Neural progenitor cell (in vitro differentiated cells): ENCODE results near the gene CSDE1. TPM values are rescaled to one million over a fixed set of nuclear protein-coding genes. Genes with fewer than 3 reads are reported as not detected.

Source experiments
- DNase-seq: peaks from one replicate; pipeline ENCODE4 v3.0.0-alpha.2; 2016; ENCODE audit warnings: low spot score
- H2AFZ ChIP-seq: fragments of 200-600 bp; sonication (generic); replicated peaks from 2 replicates; pipeline ENCODE4 v1.6.1; 2016; ENCODE audit warnings: antibody characterized with exemption
- H3F3A ChIP-seq: fragments of 200-600 bp; sonication (generic); 2 replicates; pipeline ENCODE4 v1.6.1; 2016; ENCODE audit warnings: antibody characterized with exemption, low read depth
- H3K27ac ChIP-seq: fragments of 200-600 bp; sonication (generic); 2 replicates; pipeline ENCODE4 v1.5.1; 2016; ENCODE audit warnings: mild to moderate bottlenecking
- H3K27me3 ChIP-seq: fragments of 200-600 bp; sonication (generic); 2 replicates; pipeline ENCODE4 v1.6.1; 2016; ENCODE audit warnings: mild to moderate bottlenecking, moderate library complexity
- H3K36me3 ChIP-seq: fragments of 200-600 bp; sonication (generic); 2 replicates; pipeline ENCODE4 v1.5.1; 2016
- H3K4me1 ChIP-seq: fragments of 200-600 bp; sonication (generic); 2 replicates; pipeline ENCODE4 v1.6.1; 2016; ENCODE audit warnings: mixed run types
- H3K4me2 ChIP-seq: fragments of 200-600 bp; sonication (generic); 2 replicates; pipeline ENCODE4 v1.6.1; 2016
- H3K4me3 ChIP-seq: fragments of 200-600 bp; sonication (generic); 2 replicates; pipeline ENCODE4 v1.5.1; 2016
- H3K79me2 ChIP-seq: fragments of 200-600 bp; sonication (generic); 2 replicates; pipeline ENCODE4 v1.6.1; 2016; ENCODE audit warnings: low read depth
- H3K9ac ChIP-seq: fragments of 200-600 bp; sonication (generic); 2 replicates; pipeline ENCODE4 v1.6.1; 2016
- H3K9me3 ChIP-seq: fragments of 200-600 bp; sonication (generic); 2 replicates; pipeline ENCODE4 v1.5.1; 2016; ENCODE audit warnings: low read depth
- H4K20me1 ChIP-seq: fragments of 200-600 bp; sonication (generic); 2 replicates; pipeline ENCODE4 v1.6.1; 2016; ENCODE audit warnings: low read depth
- H3K27ac Mint-ChIP-seq: 3 replicates; pipeline ENCODE4 v1.8.0; 2021; ENCODE audit warnings: mixed read lengths
- H3K27me3 Mint-ChIP-seq: 2 replicates; pipeline ENCODE4 v1.8.0; 2022; ENCODE audit warnings: low read depth, mild to moderate bottlenecking, inconsistent platforms, moderate library complexity, mixed read lengths; ENCODE audit not compliant: insufficient read depth
- H3K36me3 Mint-ChIP-seq: 3 replicates; pipeline ENCODE4 v1.8.0; 2021; ENCODE audit warnings: mixed read lengths
- H3K4me1 Mint-ChIP-seq: 3 replicates; pipeline ENCODE4 v1.8.0; 2021; ENCODE audit warnings: mixed read lengths
- H3K4me3 Mint-ChIP-seq: 3 replicates; pipeline ENCODE4 v1.8.0; 2021; ENCODE audit warnings: mild to moderate bottlenecking, moderate library complexity, mixed read lengths
- H3K9me3 Mint-ChIP-seq: 3 replicates; pipeline ENCODE4 v1.8.0; 2020; ENCODE audit warnings: mixed read lengths
- CTCF ChIP-seq: fragments of 200-600 bp; sonication (generic); IDR thresholded peaks from 2 replicates; pipeline ENCODE4 v1.5.1; 2017; ENCODE audit warnings: antibody characterized with exemption, mild to moderate bottlenecking
- EZH2 ChIP-seq: fragments of 200-600 bp; sonication (generic); IDR thresholded peaks from 2 replicates; pipeline ENCODE4 v1.6.1; 2017; ENCODE audit warnings: antibody characterized with exemption, mild to moderate bottlenecking, moderate library complexity
- EZH2phosphoT487 ChIP-seq: fragments of 200-600 bp; sonication (generic); IDR thresholded peaks from 2 replicates; pipeline ENCODE4 v1.6.1; 2017; ENCODE audit warnings: antibody characterized with exemption
- total RNA-seq: library from RNA; depleted of rRNA; stranded (reverse); fragments of >200 nt; gene quantifications from 2 replicates; pipeline ENCODE4 v1.2.3, GENCODE V29; 2015; ENCODE audit warnings: low replicate concordance

The CSDE1 gene
- total RNA-seq, 1 donor from 2014 or later, result 1,362 TPM

- Mint-ChIP-seq H3K4me1 (no peaks in the 10 kb centered on the region), H3K9me3 (no peaks in the 10 kb centered on the region), H3K27ac (no peak overlapping the region), H3K27me3 (peaks cover 2% of the 10 kb centered on the region), H3K4me3 (no peak overlapping the region), H3K36me3 (peaks cover 16% of the 10 kb centered on the region)
- Histone ChIP-seq H4K20me1 (no peaks in the 10 kb centered on the region), H2AFZ (no peak overlapping the region), H3K4me2 (no peak overlapping the region), H3K4me3 (no peak overlapping the region), H3K79me2 (peaks cover 11% of the 10 kb centered on the region), H3K9ac (no peak overlapping the region), H3K4me1 (no peaks in the 10 kb centered on the region), H3K9me3 (no peaks in the 10 kb centered on the region), H3K27ac (no peak overlapping the region), H3K36me3 (peaks cover 13% of the 10 kb centered on the region), H3K27me3 (no peaks in the 10 kb centered on the region), H3F3A (peaks cover 7% of the 10 kb centered on the region)
- DNase-seq, result no peak
- TF ChIP-seq EZH2phosphoT487, result no peak
- TF ChIP-seq EZH2, result no peak
- TF ChIP-seq CTCF, result no peak
Observed at GRCh38 chr1:114707604-114708003, 50.2 kb downstream of the CSDE1 start.

DNA sequence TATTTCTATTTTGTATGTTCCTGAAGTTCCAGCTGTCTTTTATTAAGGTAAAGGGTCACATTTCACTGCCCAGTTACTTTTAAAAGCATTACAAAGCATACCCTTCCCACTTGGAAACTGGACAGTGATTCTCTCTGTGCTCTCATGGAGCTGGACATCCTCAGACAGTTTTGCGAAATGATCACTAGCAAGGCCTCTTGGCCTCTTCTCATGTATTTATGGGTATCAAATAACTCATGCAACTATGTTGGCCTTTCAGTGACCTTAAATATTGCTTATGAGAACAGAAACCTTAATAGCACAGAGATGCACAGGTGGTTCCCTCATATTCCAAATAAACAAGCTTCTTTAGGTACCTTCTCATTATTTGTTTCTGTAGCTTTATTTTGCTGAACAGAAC, 54.5 kb downstream of the CSDE1 start:
- DNase-seq, result no peak
- no peaks in the 10 kb centered on the region for H3K9me3 ChIP-seq
- no peaks in the 10 kb centered on the region for H3K79me2 ChIP-seq
- no peak overlapping the region for H3K4me3 ChIP-seq
- no peaks in the 10 kb centered on the region for H3K4me1 ChIP-seq
- peaks cover 7% of the 10 kb centered on the region for H3K36me3 ChIP-seq
- peaks cover 13% of the 10 kb centered on the region for H3K27me3 ChIP-seq
- H4K20me1 ChIP-seq, result no peaks in the 10 kb centered on the region
- Mint-ChIP-seq H3K27ac (no peak overlapping the region), H3K9me3 (no peaks in the 10 kb centered on the region), H3K36me3 (peaks cover 13% of the 10 kb centered on the region), H3K4me1 (no peaks in the 10 kb centered on the region), H3K27me3 (peaks cover 5% of the 10 kb centered on the region), H3K4me3 (no peak overlapping the region)
- peaks cover 9% of the 10 kb centered on the region for H3F3A ChIP-seq
- no peak overlapping the region for H2AFZ ChIP-seq
- H3K9ac ChIP-seq, result no peak overlapping the region
- TF ChIP-seq EZH2phosphoT487, result no peak
- TF ChIP-seq EZH2, result no peak
- no peak for TF ChIP-seq CTCF
- H3K27ac ChIP-seq, result no peak overlapping the region
- no peak overlapping the region for H3K4me2 ChIP-seq

DNA sequence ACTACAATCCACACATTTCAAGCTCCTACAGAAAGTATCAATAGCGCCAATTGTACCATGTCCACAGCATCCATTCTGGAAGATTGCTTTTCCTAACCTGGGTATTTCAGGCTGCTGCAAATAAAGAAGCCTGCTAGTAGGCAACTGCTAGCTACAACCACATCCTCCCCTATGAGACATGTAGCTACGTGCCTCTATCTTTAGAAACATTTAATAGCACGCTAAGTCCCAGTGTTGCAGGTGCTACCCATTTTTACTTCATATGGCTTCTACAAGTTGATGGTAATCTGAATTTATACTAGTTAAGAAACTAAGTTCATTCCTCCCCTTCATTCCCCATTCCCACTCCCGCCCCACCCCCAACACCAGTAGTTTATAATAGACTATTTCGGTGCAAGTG, 55.0 kb downstream of the CSDE1 start:
- Histone ChIP-seq H3K9ac (no peak overlapping the region), H3K4me2 (no peak overlapping the region), H3K36me3 (peaks cover 3% of the 10 kb centered on the region), H4K20me1 (no peaks in the 10 kb centered on the region), H3F3A (peaks cover 9% of the 10 kb centered on the region), H3K27me3 (peaks cover 13% of the 10 kb centered on the region), H3K4me1 (no peaks in the 10 kb centered on the region), H2AFZ (no peak overlapping the region), H3K79me2 (no peaks in the 10 kb centered on the region), H3K27ac (no peak overlapping the region), H3K9me3 (no peaks in the 10 kb centered on the region), H3K4me3 (no peak overlapping the region)
- H3K4me3 Mint-ChIP-seq, result no peak overlapping the region
- TF ChIP-seq EZH2, result no peak
- no peak for TF ChIP-seq CTCF
- TF ChIP-seq EZH2phosphoT487, result no peak
- H3K4me1 Mint-ChIP-seq, result no peaks in the 10 kb centered on the region
- H3K36me3 Mint-ChIP-seq, result peaks cover 11% of the 10 kb centered on the region
- H3K9me3 Mint-ChIP-seq, result no peaks in the 10 kb centered on the region
- DNase-seq, result no peak
- H3K27me3 Mint-ChIP-seq, result peaks cover 5% of the 10 kb centered on the region
- no peak overlapping the region for H3K27ac Mint-ChIP-seq

DNA sequence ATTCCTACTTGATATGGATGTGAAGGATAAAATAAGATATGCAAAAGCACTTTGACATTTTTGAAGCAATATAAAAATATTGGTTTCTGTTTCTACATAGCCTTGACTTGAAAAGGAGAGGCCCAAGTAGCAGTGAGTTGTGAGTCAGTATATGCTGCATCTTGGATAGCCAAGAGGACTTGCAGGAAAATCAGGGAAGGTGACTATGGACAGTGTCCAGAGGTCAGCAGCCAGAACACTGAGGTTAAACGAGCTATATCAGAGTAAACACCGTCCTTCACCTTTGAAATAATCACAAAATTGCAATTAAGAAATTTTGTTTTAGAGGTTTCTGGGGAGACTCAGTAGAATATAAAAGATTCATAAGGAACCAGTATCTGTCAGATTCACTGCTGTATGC, 55.9 kb downstream of the CSDE1 start:
- H3K27ac Mint-ChIP-seq, result no peak overlapping the region
- peaks cover 2% of the 10 kb centered on the region for H3K27me3 Mint-ChIP-seq
- H3K4me3 Mint-ChIP-seq, result no peak overlapping the region
- H3K9me3 Mint-ChIP-seq, result no peaks in the 10 kb centered on the region
- Histone ChIP-seq H3K27ac (no peak overlapping the region), H4K20me1 (no peaks in the 10 kb centered on the region), H3K9ac (no peak overlapping the region), H3F3A (peaks cover 9% of the 10 kb centered on the region), H3K4me2 (no peak overlapping the region), H3K4me1 (no peaks in the 10 kb centered on the region), H3K79me2 (no peaks in the 10 kb centered on the region), H3K27me3 (peaks cover 13% of the 10 kb centered on the region), H3K4me3 (no peak overlapping the region), H3K9me3 (no peaks in the 10 kb centered on the region), H2AFZ (no peak overlapping the region), H3K36me3 (no peaks in the 10 kb centered on the region)
- peaks cover 3% of the 10 kb centered on the region for H3K36me3 Mint-ChIP-seq
- H3K4me1 Mint-ChIP-seq, result no peaks in the 10 kb centered on the region
- no peak for DNase-seq
- no peak for TF ChIP-seq EZH2
- TF ChIP-seq CTCF, result no peak
- no peak for TF ChIP-seq EZH2phosphoT487
